ENCODE data around the gene FREY1. TPM values are rescaled to one million over a fixed set of nuclear protein-coding genes. Genes with fewer than 3 reads are reported as not detected.

The FREY1 gene
- total RNA-seq, 4 donors from 2014 or later: 1.6 TPM; not detected in 3

DNA sequence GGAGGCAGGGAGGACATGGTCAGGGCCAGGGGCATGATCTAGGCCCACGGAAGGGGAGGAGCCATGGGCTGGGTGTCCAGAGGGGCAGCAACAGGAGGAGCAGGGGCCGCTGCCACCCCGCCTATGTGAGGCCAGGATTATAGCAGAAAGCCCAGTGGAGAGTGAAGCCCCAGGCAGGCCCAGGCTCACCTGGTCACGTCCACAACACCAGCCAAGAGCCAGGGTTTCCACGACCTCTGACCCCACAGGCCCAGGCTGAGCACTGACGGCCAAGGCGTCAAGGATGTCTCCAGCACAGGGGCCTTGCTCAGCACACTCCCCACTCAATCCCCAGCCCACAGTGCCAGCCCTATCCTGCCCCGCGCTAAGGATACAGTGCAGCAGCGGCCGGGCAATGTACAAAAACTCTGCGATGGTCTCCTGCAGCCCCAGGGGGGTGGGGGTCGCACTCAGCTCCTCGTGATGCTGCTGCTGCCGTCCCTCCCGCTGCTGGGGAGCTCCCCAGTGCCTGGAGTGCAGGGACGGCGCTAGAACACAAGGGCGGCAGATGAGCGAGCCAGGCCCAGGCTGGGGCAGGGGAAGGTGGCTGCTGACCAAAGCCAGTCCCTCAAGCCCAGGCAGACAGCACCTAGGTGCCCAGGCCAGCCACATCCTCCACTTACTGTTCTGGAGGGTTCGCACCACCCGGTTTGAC is 7.0 kb upstream of the FREY1 start:
- no peaks in the 10 kb centered on the region for H3K9me3 ChIP-seq
- H3K27ac ChIP-seq: no peak overlapping the region
- TF ChIP-seq, protein P1, sequence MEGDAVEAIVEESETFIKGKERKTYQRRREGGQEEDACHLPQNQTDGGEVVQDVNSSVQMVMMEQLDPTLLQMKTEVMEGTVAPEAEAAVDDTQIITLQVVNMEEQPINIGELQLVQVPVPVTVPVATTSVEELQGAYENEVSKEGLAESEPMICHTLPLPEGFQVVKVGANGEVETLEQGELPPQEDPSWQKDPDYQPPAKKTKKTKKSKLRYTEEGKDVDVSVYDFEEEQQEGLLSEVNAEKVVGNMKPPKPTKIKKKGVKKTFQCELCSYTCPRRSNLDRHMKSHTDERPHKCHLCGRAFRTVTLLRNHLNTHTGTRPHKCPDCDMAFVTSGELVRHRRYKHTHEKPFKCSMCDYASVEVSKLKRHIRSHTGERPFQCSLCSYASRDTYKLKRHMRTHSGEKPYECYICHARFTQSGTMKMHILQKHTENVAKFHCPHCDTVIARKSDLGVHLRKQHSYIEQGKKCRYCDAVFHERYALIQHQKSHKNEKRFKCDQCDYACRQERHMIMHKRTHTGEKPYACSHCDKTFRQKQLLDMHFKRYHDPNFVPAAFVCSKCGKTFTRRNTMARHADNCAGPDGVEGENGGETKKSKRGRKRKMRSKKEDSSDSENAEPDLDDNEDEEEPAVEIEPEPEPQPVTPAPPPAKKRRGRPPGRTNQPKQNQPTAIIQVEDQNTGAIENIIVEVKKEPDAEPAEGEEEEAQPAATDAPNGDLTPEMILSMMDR (IDR thresholded peaks at IDR 0.05): no peak
- no peak for TF ChIP-seq POLR2A (IDR thresholded peaks at IDR 0.05)
- peaks cover 4 to 7% of the 10 kb centered on the region in 2 donors for H3K4me1 ChIP-seq
- DNase-seq: no peak
- no peaks in the 10 kb centered on the region for H3K27me3 ChIP-seq
- H3K4me3 ChIP-seq: no peak overlapping the region
- no peaks in the 10 kb centered on the region for H3K36me3 ChIP-seq
- intact Hi-C loops (cut with DNase I; ENCODE audit: low total_unique reads): no loop called here

DNA sequence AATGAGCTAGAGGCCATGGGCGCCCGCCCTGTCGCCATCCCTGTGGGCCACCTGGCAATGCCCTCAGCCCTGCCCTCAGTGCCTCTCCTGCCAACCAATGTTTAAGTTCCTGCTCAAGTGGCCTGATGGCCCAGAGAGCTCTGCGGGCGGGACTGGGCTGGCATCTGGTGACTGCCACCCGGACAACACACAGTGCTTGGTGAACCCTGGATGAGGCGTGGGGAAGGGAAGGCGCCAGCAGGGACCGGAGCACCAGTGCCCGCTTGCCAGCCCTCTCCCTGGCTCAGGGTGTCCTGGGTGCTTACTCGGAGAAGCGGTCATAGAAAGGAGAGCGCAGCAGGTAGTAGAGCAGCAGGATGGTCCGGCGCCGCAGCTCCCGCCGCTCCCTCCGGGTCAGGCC is 6.4 kb upstream of the FREY1 start:
- no peak for DNase-seq
- TF ChIP-seq, protein P1 (IDR thresholded peaks at IDR 0.05): no peak
- no peak for TF ChIP-seq POLR2A (IDR thresholded peaks at IDR 0.05)
- Histone ChIP-seq H3K9me3 (no peaks in the 10 kb centered on the region), H3K36me3 (no peaks in the 10 kb centered on the region), H3K4me1 (peaks cover 4 to 7% of the 10 kb centered on the region in 2 donors), H3K4me3 (no peak overlapping the region), H3K27me3 (no peaks in the 10 kb centered on the region), H3K27ac (no peak overlapping the region)
- intact Hi-C loops (cut with DNase I; ENCODE audit: low total_unique reads): no loop called here

DNA sequence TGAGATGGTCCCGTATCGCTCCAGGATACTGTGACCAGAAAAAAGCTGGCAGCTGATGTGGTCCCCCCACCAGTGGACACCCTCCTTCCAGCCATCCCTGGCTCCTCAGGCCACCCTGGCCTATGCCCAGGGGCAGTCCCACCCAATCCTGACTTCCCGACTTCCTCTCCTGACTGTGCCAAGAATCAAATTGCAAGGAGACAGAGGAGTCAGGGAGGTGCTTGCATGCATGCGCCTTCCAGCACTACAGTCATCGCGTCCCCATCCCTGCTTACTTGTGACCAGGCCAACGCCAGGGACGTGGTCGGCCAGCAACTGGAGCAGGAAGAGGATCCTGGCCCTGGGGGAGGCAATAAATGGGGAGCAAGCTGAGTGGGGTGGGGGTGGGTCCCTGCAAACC is 3.6 kb upstream of the FREY1 start:
- no peak overlapping the region for H3K4me3 ChIP-seq
- no peak overlapping the region for H3K27ac ChIP-seq
- no peaks in the 10 kb centered on the region for H3K4me1 ChIP-seq
- no peaks in the 10 kb centered on the region for H3K36me3 ChIP-seq
- DNase-seq: no peak
- no peaks in the 10 kb centered on the region for H3K9me3 ChIP-seq
- no peak for TF ChIP-seq POLR2A (IDR thresholded peaks at IDR 0.05)
- TF ChIP-seq, protein P1 (IDR thresholded peaks at IDR 0.05): no peak
- intact Hi-C loops (cut with DNase I; ENCODE audit: low total_unique reads): no loop called here
- no peaks in the 10 kb centered on the region for H3K27me3 ChIP-seq

DNA sequence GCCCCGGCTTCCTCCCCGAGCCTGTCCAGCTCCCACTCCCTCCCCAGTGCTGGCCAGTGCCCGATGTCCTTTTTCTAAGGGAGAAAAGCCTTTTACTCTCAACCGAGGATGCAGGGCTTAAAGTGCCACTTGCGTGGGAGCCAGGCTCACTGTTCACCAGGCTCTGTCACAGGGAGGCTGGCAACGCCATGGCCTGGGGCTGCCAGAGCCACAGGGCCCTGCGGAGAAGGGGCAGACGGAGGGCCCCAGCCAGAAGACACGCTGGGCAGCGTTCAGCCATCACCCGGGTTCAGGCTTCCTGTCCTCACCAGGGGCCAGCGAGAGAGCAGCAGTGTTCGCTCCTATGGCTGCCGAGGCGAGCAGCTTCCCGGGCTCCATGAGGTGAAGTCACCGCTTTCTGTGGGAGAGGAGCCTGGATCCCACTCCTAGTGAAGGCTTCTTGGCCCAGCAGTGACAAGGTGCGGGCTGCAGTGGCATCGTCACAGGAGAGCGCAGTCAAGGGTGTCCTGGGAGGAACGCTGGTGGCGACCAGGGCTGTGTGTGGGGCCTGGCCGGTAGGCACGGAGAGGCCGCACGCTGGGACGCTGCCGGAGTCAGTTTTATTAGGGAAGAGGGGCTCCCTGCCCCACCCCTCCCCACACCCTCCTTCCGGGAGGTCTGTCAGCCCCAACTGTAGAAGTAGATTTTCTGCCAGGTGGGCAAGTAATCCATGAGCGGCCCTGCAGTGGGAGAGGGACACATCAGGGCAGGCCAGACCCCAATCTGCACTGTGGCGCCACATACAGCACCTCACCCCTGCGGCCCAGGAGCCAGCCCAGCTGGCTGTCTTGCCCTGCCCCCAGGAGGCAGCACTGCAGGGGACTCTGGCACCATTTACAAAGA is 2.8 kb upstream of the FREY1 start:
- H3K27ac ChIP-seq: no peak overlapping the region
- no peak overlapping the region for H3K4me3 ChIP-seq
- intact Hi-C loops (cut with DNase I; ENCODE audit: low total_unique reads): no loop called here
- DNase-seq: no peak
- no peaks in the 10 kb centered on the region for H3K9me3 ChIP-seq
- no peaks in the 10 kb centered on the region for H3K4me1 ChIP-seq
- no peaks in the 10 kb centered on the region for H3K27me3 ChIP-seq
- H3K36me3 ChIP-seq: no peaks in the 10 kb centered on the region
- TF ChIP-seq, protein P1 (IDR thresholded peaks at IDR 0.05): no peak
- no peak for TF ChIP-seq POLR2A (IDR thresholded peaks at IDR 0.05)

DNA sequence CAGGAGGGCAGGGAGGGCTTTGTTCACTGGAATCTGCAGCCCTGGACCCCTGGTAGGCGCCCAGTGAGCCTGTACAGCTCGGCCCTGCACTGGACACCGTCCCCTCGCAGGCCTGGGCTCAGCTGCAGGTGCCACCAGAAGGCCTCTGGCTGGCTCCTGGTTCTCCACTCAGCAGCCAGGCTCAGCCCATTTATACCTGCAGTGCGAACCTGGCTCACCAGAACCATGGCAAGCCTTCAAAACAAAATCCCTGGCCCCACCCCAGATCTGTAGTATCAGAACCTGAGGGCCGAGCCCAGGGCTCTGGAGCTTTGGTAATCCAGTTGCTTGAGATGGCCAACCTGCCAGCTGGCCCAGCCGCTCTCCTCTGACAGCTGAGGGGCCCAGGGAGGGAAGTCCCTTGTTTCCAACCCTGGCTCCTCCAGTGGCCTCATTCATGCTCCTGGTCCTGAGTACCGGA is 870 bp upstream of the FREY1 start:
- intact Hi-C loops (cut with DNase I; ENCODE audit: low total_unique reads): no loop called here
- Histone ChIP-seq H3K36me3 (no peaks in the 10 kb centered on the region), H3K27ac (no peak overlapping the region), H3K9me3 (no peaks in the 10 kb centered on the region), H3K4me1 (no peaks in the 10 kb centered on the region), H3K4me3 (no peak overlapping the region), H3K27me3 (no peaks in the 10 kb centered on the region)
- peak in 1 of 2 donors; percentile 47 for DNase-seq
- TF ChIP-seq POLR2A (IDR thresholded peaks at IDR 0.05): no peak
- TF ChIP-seq, protein P1 (IDR thresholded peaks at IDR 0.05): no peak
